HG02884 (cell line): ENCODE measurements around the gene COMMD9.
A peak's percentile ranks its signal among the peaks of the same experiment; 100 is the strongest.

Source experiments
- ATAC-seq: cut with Tn5 transposase; IDR thresholded peaks from one replicate; pipeline ENCODE4 v1.9.1; 2021; ENCODE audit warnings: mild to moderate bottlenecking, moderate library complexity; ENCODE audit not compliant: unreplicated experiment

The COMMD9 gene

DNA sequence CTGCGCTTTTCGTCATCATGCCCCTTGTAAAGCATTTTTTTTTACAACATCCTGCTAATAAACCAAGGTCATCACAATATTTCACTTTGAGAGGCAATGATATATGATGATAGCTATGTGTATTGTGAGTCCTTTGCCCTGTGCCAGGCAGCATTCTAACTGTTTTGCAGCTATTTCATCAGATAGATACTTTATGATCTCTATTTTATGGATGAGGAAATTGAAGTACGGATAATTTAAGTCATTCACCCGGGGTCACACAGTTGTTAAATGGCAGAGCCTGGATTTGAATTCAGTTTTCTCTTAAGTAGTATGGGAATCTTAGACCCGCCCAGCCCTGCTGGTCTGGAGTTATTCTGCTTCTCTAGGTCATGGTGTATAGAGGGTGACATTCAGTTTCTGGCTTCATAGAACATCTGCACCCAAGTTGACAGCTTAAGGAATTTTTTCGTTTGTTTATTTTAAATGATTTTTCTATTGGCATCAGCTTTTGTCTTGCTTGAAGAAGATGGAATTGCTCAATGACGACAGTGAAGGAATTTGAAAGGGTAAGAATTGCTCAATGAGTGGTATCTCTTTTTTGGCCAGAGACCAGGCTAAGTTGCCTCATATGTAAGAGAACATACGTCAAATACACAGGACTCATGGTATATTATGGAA lies 7.8 kb upstream of the COMMD9 start:
- no peak for ATAC-seq

DNA sequence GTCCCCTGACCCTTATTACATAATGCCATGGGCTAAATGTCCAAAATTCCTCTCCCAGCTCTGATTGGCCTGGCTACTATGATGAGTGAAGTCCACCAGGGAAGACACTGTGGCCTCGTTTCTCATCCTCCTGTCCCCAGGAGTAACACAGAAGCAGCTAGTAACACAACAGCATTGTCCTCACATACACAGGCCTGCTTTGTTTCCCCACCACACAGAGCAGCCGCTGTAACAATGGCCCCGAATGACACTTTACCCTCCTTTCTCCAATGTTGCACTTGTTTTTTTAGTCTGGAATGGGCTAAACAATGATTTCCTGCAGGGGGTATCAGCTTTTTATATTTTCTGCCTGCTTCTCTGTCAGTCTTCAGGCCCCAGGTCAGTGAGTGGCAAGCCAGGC lies 6.7 kb upstream of the COMMD9 start, which contains the start of gene PRR5L:
TSS of gene PRR5L (plus strand) at position 363 of the 400 bp plus-strand sequence. CDS start 104,834 bp downstream, outside the sequence.
- no peak for ATAC-seq

DNA sequence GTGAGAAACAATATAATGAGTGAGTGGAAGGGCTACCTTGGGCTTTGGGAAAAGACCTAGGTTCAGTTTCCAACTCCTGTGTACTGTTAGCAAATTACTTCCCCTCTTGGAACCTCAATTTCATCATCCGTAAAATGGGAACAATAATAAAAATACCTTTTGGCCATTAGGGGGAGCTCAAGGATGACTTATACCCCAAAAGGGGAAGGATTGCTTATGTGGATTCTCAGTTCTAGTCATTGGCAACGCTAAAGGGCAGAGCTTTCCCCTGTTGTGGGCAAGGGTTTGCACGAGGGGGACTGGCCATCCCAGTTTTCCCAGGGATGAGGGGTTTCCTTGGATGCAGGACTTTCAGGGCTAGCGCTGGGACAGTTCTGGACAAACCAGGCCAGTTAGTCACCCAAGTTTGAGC lies 3.1 kb upstream of the COMMD9 start:
- ATAC-seq: peak; percentile 31

DNA sequence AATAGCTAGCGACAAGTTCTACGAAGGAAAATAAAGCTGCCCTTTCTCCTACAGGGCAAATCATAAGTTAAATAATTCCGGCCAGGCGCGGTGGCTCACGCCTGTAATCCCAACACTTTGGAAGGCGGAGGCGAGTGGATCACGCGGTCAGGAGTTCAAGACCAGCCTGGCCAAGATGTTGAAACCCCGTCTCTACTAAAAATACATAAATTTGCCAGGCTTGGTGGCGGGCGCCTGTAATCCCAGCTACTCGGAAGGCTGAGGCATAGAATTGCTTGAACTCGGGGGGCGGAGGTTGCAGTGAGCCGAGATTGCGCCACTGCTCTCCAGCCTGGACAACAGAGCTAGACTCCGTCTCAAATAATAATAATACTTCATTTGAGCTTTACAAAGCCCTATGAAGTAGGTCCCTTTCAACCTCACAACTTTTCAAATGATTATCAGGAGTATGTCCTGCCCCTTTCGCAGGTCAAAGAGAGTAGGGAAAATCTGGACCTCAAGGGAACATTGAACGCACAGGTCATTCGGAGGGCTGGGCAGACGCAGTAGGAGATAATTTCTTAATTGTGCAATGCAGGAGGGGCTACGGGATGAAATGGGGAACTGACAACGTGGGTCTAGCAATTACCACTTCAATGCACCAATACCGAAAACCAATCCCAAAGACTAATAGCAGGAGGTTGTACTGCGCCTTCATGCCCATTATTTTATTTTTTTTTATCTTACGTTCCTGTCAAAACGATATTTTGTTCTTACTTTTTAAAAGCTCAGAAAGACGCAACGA lies 590 bp downstream of the COMMD9 start:
- no peak for ATAC-seq

DNA sequence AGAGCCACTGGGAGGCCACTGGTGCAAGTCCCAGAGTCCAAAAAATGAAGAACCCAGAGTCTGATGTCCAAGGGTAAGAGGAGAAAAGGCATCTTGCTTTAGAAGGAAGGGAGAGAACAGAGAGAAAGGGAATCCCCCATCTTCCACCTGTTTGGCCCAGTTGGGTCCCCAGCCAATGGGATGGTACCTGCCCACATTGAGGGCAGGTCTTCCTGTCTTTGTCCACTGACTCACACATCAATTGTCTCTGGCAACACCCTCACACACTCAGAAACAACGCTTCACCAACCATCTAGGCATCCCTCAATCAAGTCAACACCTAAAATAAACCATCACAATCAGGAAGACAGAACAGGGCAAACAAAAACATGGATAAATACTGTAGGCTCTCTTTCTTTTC lies 6.3 kb downstream of the COMMD9 start:
- no peak for ATAC-seq

DNA sequence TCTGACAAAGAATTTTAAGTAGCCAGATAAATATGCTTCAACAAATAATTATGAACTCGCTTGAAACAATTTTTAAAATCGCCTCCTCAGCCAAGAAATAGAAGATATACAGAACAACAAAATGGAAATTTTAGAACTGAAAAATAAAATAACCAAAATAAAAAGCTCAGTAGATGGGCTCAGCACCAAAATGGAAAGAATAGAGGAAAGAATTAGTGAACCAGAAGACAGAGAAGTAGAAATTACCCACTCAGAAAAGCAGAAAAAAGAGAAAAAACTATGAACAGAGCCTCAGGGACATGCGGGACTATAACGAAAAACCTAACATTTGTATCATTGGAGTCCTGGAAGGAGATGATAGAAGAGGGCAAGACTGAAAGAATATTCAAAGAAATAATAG lies 7.4 kb downstream of the COMMD9 start:
- no peak for ATAC-seq

DNA sequence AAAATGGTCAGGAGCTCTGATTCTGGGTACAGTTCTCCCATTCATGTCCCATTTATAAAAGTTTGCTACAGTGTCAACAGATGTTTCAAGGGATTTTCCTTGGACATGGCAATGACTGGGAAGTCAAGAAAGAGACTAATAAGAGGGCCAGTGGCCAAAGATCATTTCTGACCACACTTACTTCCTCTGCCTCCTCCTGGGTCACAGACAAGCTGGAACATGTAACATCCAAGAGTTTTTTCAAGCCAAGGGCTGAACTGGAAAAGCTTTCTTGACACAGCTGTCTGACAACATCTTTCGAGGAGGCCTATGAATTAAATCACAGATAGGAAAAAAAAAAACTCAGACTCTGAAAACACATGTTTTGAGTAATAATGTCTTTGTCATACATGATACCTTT lies 8.7 kb downstream of the COMMD9 start:
- ATAC-seq: no peak

DNA sequence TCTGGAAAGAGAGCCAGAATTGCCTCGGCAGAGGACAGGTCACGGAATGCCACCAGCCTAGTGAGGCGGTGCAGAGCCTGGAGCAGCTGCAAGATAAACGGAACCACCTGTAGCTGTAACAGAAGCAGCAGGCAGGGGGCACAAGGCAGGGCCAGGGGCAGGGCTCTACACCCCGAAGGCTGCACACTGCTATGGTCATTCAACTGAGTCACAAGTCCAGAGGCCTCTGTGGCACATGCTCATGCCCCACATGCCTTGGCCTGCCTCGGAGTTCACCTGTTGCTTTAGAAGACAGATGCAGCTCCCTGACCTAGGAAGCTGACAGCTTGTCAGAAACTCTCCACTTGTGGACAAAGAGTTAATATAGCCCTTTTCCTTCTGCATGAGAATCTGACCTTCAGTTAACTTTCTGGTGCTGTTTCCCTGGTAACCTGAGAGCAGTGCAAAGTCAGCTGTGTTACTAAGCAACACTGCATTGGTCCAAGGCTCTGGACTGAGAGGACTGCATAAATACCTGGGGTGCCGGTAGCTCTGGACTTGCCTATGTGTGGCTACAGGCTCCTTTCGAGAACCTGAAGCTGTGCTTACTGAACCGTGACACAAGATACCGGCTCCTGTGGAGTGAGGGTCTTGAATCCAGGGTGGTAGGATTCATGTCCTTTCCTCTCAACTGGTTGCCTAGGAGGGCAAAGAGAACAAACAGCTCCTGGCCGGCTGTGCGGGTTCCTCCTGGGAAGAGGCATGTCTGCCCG lies 10.5 kb downstream of the COMMD9 start:
- ATAC-seq: no peak

DNA sequence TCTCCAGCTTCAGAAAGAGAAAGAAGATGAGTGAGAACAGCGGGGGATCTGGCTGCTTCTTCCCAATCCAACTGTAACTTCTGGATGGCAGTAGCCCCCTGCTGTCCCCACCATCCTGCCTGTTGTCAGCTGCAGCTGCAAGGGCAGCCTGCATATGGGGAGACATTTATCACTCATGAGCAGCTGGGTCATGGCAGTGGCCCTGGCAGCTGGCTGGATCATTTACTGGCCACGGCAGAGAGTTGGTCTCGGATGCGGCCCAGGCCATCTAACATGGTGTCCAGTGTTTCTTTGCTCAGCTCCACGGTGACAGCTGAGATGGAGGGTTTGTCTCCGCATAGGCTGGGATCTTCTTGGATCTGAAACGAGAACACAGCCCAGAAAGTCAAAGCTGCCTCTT lies 14.8 kb downstream of the COMMD9 start:
- ATAC-seq: no peak

DNA sequence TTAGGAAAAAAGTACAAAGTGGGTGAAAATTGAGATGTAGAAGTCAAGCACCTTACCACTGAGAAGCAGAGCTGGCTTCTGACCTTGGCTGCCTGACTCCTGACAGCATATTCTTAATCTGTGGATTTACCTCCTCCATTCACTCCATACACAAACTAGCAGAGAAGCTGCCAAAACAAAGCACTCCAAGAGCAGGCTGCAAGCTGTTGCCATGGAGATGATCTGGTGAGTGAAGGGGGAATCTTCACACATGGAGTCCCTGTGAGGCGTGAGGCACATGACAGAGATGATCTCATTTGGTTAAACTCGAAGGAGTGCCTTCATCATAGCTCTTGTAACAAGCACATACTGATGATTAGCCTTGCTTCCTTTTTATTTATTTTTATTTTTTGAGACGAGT lies 16.1 kb downstream of the COMMD9 start:
- ATAC-seq: no peak

DNA sequence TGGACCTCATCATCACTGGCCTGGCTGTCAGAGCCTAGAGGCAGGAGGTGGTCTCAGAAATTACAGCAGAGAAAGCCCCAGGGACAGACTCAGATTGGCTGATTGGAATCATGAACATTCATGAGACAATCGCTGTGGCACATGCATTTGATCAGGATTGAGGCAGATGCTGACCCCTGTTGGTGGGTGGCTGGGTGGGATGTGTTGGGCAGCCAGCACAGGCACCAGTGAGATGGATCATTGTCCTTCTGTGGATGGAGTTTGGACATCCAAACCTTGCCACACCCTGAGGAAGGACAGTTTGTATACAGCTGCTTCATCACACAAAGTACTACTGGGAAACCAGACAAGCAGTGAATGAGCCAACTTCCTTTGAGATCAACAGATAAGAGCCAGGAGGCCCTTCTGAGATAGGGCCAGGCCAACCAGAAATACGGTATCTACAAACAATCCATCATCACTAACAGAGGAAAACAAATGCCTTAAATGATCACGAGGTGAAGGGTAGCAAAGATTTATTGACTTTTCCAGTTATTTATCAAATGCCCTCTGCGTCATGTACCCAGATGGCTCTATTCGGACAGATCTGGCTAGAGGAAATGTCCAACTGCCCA lies 17.3 kb downstream of the COMMD9 start:
- no peak for ATAC-seq

DNA sequence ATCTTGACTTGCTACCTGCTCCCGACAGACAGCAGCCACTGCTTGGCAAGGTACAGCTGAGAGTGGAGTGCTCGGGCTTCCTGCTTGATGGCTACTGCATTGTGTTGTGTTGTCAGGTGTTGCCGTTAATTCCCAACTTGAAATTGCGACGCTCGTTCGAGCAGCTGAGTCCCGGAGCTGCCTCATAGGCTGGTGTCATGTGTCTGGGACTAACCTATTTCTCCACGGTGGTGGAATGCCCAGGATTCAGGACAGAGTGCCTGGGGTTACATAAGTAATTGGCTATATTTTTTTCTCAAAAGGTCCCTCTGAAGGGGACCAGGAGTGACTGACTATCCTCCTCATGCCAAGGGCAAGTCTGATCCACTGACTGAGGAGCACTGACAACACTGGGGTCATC lies 18.5 kb downstream of the COMMD9 start:
- ATAC-seq: no peak

DNA sequence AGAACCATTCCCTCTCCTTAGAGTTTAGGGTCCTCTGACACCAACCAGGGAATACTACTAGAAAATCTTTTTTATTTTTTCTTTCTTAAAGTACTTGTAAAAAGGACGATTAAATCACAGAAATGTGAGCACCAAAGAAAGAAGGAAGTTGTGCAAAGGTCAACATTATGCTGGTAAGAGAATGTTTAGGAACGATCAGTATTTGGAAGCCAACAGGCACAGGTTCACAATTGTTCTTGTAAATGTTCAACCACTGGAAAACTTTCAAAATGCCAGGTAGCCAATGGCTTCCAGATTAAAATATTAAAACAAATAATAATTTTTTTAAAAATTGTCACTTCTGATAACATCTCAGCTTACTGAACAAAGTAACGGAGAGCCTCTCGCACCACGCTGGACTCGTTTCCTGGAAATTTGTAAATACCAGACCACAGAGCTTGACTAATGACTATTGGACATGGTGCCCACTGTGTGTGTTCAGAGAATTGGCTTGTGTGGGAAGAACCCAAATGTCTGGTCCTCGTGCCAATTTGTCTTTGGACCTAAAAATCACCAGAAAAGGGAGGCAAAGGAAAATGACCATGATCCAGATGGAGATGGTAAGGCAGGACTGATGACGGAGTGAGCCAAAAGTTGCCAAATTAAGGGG lies 20.8 kb downstream of the COMMD9 start:
- no peak for ATAC-seq

DNA sequence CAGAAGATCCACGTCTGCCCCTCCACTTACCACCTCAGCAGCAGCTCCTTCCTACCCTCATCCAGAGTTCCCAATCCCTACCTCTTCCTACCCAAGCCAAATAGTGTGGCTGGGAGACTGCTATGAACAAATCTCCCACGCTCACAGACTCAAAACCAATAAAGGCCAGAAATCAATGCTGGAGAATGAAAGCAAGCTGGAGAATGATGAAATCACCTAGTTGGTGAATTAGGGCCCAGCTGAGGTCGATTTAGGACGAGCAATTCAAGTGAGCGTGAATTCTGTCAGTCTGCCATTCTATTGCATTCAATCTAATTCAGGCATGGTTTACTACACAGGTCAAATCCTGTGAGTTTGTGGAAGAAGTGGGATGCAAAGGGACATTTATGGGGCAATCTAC lies 22.5 kb downstream of the COMMD9 start:
- no peak for ATAC-seq

DNA sequence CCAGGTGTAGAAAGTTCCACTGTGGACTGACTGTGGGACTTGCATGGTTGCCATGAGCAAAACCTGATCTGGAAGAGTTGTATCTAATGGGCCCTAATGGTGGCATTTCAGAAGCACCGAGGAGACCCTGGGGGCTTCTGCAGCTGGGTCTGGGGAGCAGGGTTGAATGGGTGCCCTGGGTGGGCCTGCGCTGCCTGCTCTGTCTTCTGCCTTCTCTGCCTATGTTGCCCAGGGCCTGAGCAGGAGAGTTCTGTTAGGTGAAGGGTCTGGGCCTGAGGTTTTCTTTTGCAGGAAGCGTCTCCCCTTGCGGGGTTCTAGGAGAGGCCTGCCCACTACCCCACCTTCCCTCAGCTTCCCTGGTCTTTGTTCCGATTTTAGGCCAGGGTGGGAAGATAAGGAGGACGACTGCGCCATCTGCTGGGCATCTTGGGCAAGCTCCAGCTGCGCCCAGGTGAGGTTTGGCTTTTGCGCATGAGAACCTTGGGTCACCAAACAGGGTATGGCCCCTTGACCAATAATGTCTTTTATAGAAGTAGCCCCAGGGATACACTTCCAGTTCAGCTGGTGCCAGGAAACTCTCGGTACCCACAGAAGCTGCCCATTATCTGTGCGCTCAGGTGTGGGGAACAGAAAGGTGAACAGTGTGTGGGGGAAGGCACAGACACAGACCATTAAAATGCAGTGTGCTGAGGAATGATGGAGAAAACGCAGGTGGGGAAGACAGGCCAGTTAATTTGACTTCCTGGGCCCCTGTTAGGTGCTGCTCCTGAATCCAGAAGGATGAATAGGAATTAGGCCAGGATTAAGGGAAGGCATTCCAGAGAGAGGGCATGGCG lies 23.2 kb downstream of the COMMD9 start:
- peak; percentile 72 for ATAC-seq

DNA sequence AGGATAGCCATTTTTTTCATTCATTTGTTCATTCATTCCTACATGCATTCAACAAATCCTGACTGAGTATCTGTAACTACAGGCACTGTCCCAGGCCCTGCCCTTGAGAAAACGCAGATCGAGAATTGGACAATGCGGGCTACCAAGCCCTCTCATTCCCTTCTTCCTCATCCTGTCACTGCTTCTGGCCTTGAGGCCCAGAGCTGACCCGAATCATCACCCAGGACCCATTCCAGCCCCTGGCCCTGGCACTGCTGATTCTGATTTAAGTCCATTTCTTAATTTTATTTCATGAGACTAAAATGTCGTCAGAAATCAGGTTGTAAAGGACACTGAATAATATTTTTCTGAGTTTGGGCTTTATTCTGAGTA lies 24.3 kb downstream of the COMMD9 start:
- no peak for ATAC-seq

DNA sequence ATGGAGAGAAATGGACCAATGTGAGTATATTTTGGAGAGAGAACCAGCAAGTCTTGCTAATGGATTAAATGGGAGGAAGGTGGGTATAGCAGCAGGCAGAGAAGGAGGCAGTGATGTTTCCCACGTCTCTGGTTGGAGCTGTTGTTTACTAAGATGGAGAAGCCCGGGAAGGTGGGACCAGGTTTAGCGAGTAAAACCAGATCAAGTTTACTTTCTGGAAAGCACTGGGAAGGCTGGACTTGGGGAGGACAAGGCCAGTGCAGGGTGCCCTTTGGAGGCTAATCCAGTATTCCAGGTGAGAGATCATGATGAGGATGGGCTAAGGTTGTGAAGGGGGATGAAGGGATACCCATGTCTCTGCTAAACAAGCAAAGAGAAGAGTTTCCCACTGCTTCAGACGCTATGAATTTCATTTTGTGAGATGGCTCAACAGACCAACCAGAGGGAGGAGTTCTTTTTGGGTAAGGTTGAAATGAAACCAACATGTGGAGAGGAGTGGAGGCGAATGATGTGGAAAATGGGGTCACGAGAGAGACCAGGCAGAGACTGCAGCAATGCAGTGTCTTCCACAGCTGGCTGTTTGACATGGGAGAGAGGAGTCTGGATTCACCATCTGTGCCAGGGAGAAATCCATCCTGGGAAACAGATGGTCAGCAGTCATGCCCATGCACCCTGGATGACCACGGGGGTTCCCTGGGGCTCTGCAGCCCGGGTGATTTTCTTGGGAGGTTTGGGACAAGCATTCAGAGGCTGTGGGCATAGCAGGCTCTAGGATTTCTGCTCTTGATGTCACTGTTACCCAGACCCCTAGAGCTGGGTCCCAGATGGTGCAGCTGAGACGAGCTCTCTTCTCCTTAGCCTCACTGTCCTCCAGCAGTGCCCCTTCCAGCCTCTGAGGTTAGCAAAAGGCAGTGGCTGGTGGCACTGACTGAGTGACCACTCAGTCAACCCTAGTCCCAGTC lies 24.9 kb downstream of the COMMD9 start:
- ATAC-seq: no peak

DNA sequence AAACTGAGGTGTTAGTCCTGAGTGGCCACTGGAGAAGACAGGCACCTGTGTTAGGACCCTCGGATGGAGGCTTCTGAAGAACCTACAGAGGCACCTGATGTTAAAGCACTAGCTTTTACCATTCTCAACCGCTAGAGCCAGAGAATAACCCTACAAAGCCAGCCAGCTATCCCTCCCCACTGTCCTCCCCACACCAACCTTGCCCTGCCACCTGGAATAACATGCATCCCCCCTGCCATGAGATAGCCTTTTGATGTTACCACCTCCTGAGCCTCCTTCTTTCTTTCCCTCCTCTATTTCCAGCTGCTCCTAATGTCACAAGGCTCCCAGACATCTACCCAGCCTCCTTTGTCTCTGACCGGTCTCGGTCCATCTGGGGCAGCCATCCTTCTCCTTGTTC lies 28.1 kb downstream of the COMMD9 start:
- no peak for ATAC-seq
